GM19193 (cell line): ENCODE data around the gene ZNF516.

Source experiments
- POLR2A ChIP-seq: IDR thresholded peaks from 4 replicates; pipeline ENCODE4 v1.6.1; 2011; ENCODE audit not compliant: insufficient read depth, insufficient read length; ENCODE audit errors: extremely low read depth

ZNF516 gene

DNA sequence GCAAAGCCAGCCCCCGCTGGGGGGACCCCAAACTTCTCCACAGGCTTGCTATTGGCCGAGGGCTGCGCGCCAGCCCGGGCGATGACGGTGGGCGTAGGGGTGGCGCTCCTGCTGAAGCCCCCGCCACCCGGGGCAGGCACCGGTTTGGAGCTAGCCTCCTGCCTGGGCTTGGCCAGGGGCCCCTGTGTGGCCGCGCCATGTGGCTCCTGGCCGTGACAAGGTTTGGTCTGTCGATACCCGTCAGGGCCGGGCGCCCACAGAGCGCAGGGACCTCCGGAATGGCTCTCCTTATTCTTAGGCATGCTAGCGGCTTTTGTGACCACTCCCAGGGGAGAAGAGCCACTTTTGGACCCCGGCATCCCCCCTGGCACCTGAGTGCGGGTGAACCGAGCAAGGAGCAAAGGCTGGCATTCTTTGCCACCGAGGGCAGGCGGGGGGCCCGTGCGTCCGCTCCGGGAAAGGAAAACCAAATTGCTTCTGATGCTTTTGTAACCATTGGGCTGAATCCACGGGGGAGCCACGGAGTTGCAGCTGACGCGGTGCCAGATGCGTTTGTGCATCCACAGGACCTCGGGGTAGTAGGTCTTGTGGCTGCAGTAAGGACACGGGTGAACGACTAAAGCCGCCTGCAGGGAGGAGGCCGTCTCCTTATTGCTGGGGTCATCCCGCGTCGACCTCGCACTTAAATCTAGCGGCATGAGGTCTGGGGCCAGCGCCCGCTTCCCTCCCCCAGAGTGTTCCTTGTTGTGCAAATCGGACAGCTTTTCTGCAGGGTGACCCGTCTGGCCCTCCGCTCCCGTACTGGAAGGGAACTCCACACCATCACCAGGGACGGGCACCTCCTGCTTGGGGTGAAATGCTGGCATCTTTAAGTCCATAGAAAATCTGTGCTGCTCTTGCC lies 115.6 kb downstream of the ZNF516 start:
- no peak for TF ChIP-seq POLR2A

DNA sequence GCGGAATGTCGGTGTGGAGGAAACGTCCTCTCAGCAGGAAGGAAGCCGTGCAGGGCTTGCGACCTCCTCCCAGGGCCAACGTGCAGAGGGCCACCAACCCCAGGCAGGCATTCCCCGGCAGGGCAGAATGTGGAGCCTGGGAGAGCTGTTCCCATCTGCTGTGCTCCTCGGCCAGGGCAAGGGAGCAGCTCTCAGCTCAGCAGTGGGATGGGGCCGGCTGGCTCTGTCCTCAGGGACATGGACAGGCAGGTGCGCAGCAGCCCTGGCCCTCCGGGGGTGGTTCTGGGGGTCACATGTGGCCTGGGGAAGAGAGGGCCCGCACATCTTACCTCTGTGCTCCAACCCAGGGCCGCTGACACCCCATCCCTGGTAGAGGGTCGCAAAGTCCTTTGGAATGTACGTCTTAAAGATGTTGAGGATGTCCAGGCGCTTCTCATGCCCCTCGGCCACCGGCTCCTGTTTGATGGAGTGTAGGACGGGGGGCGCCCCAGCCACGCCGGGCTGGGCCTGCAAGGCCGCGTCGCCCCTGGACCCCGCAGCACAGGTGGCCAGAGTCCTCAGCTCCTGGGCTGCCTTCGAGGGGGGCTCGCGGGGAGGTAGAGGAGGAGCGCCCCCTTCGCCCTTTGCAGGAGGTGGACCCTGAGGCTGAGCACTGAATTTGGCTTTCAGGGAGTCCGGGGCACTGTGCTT lies 116.4 kb downstream of the ZNF516 start:
- no peak for TF ChIP-seq POLR2A

DNA sequence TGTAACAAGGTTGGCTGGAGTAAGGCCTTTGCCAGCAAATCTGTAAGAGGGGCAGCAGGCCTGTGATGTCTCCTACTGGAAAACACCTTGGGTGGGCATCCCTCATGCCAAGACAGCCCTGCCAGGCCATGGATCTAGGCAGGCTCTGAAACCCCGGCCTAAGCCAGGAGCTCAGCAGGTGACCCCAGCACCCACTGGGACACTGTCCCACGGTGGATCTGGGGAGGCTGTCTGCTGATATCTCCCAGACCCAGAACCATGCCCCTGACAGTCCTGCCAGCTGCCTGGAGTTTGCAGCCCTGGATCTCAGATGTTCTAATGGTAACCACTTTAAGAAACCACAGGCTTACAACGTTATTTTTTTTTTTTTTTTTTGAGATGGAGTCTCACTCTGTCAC lies 117.7 kb downstream of the ZNF516 start:
- no peak for TF ChIP-seq POLR2A

DNA sequence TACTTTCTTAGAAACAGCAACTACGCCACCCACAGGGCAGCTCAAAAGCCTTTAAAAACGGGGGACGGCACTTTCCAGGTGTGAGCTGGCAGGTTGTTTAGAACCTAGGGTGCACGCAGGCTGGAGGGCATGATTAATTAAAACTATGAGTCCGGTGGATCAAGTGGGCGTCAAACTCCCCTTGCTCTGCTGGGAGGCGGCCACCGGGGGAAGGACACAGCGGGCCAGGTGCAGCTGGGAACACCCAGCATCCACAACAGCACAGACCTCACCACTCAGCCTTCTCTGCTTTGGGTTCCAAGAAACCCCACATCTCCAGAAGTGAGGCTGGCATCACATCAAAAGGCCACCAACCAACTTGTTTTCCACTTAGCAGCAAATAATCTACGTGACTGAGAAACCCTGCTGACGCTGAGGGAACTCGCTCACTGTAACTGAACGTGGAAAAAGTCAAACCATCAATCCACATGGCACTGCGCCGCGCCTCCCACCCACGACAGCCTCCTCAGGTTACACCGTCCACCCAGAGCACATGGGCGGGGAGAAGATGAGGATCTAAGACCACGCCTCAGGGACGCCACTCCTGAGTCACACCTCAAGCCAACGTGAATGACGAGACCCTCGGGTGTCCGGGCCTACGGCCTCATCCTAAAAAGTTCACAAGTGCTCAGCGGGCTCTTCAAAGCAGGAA lies 118.2 kb downstream of the ZNF516 start:
- TF ChIP-seq POLR2A = no peak

DNA sequence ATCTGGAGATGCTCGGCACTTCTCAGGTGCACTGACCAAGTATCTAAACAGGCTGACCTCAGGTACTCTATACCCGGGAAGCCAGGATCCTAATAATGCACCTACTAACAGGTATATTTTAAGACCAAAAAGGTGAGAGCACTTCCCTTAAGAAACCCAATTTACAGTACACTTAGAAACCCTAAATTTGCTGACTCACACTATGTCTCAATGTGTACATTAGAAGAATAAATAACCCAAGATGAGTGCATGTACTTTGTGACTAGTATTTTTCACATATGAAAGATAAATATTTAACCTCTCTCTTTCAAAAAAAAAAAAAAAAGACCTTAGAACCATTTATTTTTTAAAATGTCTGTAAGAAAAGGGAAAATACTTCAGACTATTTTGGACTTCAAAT lies 118.8 kb downstream of the ZNF516 start:
- TF ChIP-seq POLR2A = no peak

DNA sequence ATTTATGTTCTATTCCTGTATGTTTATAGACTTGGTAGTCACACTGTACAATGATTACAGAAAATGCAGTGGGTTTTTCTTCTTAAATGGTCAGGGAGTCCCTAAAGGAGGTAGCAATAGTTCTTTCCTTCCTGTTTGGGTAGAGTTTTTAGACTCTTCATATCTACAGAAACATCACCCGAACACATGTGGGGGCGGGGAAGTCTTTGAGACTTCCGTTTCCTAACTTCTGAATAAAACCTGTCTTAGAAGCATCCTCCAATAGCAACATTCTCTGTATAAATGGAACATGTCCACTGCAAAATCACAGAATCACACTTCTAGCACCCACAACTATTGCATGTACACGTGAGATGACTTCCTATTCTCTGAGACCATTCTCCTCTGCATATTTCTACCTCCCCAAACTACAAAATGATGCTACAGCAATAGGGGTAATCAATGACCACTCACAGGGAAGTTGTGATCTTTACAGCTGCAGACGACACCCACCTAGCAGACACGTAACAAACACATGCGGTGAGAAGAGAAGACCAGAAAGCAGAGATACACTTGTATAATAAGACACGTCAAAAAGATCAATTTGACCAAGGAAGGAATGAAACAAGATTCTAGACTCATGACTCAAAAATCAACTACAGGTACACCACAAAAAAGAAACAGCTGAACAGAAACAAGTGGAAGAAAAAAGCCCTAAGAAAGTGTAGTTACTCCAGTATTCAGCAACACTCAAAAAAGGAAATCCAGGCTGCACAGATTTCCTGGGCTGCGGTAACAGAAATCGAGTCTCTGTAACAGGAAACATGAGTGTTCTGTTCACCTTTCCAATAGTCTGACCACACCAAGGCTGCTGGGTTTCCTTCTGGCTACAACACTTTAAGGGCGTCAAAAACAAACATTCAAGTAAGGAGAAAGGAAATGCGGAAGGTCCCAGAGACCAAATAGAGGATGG lies 120.4 kb downstream of the ZNF516 start:
- no peak for TF ChIP-seq POLR2A

DNA sequence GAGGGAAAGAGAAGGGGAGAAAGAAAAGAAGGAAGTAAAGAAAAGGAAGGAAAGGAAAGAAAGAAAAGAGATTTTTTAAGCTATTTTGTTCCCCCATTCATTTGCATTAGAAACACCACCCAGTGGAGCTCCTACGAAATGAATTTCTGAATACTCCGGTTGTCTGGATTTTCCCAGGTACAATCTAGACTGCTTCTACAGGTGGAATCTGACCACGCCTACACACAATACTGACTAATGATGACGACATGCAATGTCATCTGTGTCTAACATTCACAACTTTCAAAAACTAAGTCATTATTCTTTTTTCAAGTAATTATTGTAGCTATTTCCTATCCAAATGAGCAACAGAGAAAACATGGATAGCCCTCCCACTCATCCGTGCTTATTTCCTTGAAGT lies 121.7 kb downstream of the ZNF516 start:
- TF ChIP-seq POLR2A = no peak

DNA sequence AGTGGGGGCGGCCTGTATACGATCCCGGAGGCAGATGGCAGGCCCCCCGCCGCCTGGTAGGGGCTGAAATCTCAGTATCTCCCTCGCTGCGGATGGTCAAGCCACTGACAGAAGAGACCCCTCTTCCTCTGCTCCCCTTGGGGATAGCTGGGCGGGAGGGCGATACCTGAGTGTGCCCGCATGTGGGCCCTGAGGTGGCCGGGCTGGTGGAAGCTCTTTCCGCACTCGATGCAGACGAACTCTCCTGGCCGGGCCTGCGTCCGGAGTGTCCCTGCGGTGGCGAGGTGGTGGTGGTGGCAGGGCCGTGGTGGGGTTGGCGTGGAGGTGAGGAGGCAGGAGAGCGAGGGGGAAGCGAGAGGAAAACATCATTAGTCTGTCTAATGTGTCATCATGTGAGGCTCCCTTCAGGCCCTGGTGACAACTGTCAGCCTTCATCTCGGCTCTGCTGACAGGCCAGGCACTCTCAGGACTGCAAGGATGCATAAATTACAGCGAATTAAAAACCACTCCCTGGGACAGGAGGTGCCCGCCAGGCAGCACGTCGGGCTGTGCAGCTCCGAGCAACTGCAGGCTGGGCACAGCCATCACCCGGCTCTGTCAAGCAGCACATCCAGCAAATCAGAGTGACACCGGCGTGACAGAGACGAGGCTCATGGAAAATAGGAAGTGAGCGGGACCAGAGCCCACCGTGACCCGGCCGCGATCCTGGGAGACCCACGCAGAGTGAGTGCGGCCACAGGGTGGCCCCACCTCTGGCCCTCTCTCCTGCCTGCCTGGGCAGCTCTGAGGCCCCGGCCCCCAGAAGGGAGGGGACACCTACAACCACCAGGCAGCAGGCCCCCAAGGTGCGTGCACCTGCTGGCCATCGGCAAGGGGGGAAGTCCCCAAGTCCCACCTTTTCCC lies 123.5 kb downstream of the ZNF516 start:
- TF ChIP-seq POLR2A = no peak

DNA sequence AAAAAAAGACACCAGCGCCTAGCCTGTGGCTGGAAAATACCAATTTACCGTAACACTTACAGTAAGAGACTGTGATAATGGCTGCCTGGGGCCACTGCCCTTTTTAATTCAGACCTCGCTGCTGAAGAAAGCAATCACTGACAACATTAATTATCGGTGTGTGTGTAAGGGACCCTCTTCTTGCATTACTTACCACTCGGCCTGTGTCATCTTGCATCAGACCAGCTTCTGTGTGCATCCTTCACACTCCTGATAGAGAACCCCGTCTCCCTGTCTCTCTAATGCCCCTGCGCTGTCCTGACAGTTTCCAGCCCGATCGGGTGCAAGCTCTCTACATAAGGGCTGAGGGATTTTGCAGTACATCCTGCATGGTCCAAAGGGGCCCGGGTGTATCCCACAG lies 124.4 kb downstream of the ZNF516 start:
- no peak for TF ChIP-seq POLR2A

DNA sequence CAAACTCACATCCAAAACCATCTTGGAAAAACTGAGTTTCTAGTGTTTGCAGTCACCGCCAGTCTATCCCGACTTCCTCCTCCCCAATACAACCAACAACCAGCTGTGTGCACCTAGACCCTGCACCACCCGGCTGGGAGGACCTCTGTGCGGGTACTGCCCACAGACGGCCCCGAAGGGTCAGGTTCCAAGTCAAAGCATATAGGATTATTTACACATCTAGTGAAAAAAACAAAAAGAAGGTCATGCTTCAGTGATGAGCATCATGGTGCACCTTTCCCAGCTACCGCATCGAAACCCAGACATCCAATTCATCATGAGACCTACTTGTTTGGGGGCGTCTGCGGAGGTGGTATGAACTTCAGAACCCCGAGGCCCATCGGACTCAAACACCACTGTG lies 124.8 kb downstream of the ZNF516 start:
- TF ChIP-seq POLR2A = no peak

DNA sequence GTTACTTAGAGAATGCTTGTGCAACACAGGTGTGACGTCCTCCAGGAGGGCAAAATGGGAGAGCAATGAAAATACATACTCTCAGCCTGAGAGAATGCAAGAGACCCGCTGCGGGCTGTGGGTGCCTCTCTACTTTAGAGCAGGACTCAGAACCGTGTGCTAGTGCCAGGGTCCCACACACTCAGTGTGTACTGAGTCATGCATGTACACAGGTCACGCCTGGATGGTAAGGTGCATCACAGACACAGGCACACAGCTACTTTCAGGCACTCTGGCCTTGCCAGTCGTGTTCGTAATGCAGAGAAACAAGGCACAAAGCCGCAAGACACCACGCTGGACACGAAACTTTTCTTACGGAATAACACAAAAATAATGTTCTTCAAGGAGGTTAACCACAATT lies 125.3 kb downstream of the ZNF516 start:
- TF ChIP-seq POLR2A = no peak

DNA sequence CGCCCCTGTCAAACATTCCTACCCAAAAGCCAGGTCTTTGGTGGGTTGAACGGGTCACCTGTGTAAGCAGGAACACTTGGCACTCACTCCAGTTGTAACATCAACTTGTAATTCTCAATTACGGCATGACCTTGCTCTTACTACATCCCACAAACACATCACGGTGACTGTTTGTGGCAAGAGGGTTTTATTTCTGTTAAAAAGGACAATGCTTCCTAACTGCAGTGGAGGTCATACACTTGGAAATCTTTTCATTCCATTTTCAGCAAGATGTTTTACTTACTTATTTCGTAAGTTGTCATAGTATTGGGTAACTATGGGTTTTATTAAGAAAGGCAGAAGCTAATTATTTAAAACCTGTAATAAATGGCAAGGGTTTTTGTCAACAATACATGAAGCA lies 126.1 kb downstream of the ZNF516 start:
- TF ChIP-seq POLR2A = no peak

DNA sequence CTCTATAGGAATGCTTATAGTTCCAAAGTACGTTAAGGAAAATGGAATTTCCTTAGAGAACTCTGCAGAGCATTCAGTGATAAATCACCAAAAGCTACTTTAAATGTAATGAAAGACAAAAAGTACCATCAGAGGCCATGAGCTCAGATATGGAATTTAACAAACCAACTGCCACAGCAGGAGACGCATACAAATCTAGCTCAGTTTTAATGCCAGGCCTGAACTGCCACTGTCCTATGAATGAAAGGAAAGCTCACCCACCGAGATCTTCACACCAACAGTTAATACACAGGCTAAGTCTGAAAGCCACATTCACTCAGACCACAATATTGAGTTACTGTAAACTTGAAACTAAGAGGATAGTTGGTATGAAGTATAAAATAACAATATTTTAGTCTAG lies 126.8 kb downstream of the ZNF516 start:
- no peak for TF ChIP-seq POLR2A
